ENCODE data around the gene DLGAP1.

DLGAP1 gene

GRCh38 chr18:3903337-3903736 is 551.8 kb downstream of the DLGAP1 start:
- H3K27ac ChIP-seq = no peak overlapping the region
- no peak for TF ChIP-seq CTCF (IDR thresholded peaks at IDR 0.05)
- no peak for TF ChIP-seq ZFX (IDR thresholded peaks at IDR 0.05; ENCODE audit: borderline replicate concordance)

GRCh38 chr18:3902676-3903075 is 552.4 kb downstream of the DLGAP1 start:
- H3K27ac ChIP-seq = no peak overlapping the region
- no peak for TF ChIP-seq CTCF (IDR thresholded peaks at IDR 0.05)
- no peak for TF ChIP-seq ZFX (IDR thresholded peaks at IDR 0.05; ENCODE audit: borderline replicate concordance)

DNA sequence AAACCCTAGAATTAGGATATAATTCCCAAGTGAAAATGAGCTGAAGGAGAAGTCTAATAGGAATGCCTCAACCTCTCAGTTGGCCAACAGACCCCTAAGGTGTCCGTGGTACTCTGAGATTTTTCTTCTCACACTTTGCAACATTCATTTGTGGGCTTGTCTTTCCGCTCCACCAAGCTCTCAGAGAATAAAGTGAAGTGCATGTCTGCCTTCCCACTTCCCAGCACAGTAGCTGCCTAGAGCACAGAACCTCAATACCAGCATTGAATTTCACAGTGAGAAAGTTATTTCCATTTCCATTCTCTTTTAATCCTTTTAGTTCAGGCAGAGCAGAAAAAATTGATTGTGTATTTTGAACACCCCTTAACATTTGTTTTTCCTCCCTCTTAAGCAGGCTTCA is 553.3 kb downstream of the DLGAP1 start:
- TF ChIP-seq CTCF (IDR thresholded peaks at IDR 0.05) = no peak
- TF ChIP-seq ZFX (IDR thresholded peaks at IDR 0.05; ENCODE audit: borderline replicate concordance) = no peak
- H3K27ac ChIP-seq = no peak overlapping the region

- H3K27ac ChIP-seq = no peak overlapping the region
- TF ChIP-seq CTCF (IDR thresholded peaks at IDR 0.05) (no peak), ZFX (IDR thresholded peaks at IDR 0.05; ENCODE audit: borderline replicate concordance) (no peak)
Measured at GRCh38 chr18:3901042-3901441, 554.1 kb downstream of the DLGAP1 start.

DNA sequence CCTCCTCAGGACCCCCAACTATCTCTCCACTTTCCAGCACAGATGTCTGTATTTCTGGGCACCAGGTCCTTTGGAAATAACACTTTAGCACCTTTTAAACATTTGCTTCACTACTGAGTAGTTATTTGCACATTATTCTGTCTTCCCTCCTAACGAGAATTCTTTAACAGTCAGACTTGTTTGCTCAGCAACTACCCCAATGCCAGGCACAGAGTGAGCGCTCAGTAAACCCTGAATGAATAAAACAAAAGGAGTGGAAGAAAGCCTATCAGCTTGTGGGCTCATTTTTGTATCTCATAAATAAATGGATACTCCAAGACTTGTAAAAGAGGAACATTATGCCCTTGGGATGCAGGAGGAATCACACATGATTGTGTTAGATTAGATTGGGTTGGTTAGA is 554.8 kb downstream of the DLGAP1 start:
- H3K27ac ChIP-seq = no peak overlapping the region
- no peak for TF ChIP-seq ZFX (IDR thresholded peaks at IDR 0.05; ENCODE audit: borderline replicate concordance)
- TF ChIP-seq CTCF (IDR thresholded peaks at IDR 0.05) = no peak

DNA sequence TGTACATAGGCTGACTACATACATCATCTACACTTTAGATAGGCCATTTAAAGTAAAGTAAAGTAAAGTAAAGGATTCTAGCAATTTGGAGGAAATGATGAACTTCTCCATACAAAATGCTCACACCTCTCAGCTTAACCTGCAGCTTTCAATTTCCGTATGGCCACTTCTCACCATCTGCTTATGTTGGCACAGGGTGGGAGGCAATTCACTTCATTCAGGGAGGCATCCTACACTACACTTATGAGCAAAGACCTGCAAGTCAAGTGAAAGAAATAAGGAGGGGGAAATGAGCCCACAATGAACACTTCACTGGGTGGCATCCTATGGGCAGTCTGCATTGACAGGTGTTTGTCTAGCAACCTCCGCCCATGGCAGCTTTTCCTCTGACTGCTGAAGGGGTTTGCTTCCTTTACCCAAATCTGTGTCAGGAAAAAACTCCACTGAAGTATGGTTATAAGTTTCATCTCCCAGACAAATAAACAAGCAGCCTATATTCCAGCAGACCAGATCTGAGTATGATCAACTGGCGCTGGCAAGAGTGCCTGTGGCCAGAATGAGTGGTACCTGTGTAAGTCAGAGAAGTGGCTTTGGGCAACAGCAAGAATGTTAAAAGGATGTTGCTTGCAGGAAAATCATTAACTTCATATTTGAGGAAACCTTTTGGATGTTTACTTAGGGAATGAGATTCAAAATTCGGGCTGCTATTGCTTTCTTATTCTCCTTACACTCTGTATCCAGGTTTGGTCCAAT is 556.1 kb downstream of the DLGAP1 start:
- H3K27ac ChIP-seq = no peak overlapping the region
- TF ChIP-seq ZFX (IDR thresholded peaks at IDR 0.05; ENCODE audit: borderline replicate concordance) (no peak), CTCF (IDR thresholded peaks at IDR 0.05) (no peak)

DNA sequence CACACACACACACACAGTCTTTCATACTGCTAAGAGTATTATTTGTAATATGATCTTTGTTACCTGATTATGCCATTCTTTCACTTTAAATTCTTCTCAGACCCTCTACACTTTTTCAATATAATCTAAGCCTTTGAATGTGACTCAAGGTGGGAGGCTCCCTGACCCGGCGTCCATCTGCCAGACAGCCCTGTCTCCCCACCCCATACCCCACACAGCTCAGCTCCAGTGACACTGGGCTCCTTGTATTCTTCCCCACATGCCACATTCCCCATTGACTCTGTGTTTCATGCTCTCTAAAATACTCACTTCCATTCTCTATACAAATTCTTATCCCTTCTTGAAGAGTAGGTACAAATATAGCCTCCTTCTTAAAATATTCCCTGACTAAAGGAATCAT is 563.0 kb downstream of the DLGAP1 start:
- TF ChIP-seq ZFX (IDR thresholded peaks at IDR 0.05; ENCODE audit: borderline replicate concordance) = no peak

DNA sequence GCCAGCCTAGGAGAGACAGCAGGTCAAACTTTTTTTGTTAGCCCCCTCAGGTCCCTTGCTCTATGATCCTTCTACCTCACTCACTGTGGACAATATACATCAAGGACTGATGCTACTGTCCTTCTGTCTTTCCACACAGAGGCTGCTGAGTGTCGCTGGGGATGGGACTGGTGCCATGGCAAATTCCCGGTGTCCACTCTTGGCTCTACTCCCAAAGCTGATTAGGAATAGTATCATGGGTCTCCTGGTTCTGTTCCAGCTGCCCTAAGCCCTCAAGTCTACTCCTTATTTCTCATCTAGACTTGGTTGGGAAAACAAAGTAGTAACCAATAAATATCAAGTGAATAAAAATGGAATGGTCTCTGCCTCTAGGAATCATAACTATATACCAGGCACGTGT is 563.9 kb downstream of the DLGAP1 start:
- TF ChIP-seq ZFX (IDR thresholded peaks at IDR 0.05; ENCODE audit: borderline replicate concordance) (no peak), CTCF (IDR thresholded peaks at IDR 0.05) (no peak)
- no peak overlapping the region for H3K27ac ChIP-seq

More for the DNA sequence above, 563.0 kb downstream of the DLGAP1 start:
- H3K27ac ChIP-seq = no peak overlapping the region
